Neural progenitor cell (in vitro differentiated cells): ENCODE measurements around the gene C2orf68. TPM values are rescaled to one million over a fixed set of nuclear protein-coding genes. Genes with fewer than 3 reads are reported as not detected.

ENCODE experiments used
- DNase-seq: peaks from one replicate; pipeline ENCODE4 v3.0.0-alpha.2; 2016; ENCODE audit warnings: low spot score
- H2AFZ ChIP-seq: fragments of 200-600 bp; sonication (generic); replicated peaks from 2 replicates; pipeline ENCODE4 v1.6.1; 2016; ENCODE audit warnings: antibody characterized with exemption
- H3F3A ChIP-seq: fragments of 200-600 bp; sonication (generic); 2 replicates; pipeline ENCODE4 v1.6.1; 2016; ENCODE audit warnings: antibody characterized with exemption, low read depth
- H3K27ac ChIP-seq: fragments of 200-600 bp; sonication (generic); 2 replicates; pipeline ENCODE4 v1.5.1; 2016; ENCODE audit warnings: mild to moderate bottlenecking
- H3K27me3 ChIP-seq: fragments of 200-600 bp; sonication (generic); 2 replicates; pipeline ENCODE4 v1.6.1; 2016; ENCODE audit warnings: mild to moderate bottlenecking, moderate library complexity
- H3K36me3 ChIP-seq: fragments of 200-600 bp; sonication (generic); 2 replicates; pipeline ENCODE4 v1.5.1; 2016
- H3K4me1 ChIP-seq: fragments of 200-600 bp; sonication (generic); 2 replicates; pipeline ENCODE4 v1.6.1; 2016; ENCODE audit warnings: mixed run types
- H3K4me2 ChIP-seq: fragments of 200-600 bp; sonication (generic); 2 replicates; pipeline ENCODE4 v1.6.1; 2016
- H3K4me3 ChIP-seq: fragments of 200-600 bp; sonication (generic); 2 replicates; pipeline ENCODE4 v1.5.1; 2016
- H3K79me2 ChIP-seq: fragments of 200-600 bp; sonication (generic); 2 replicates; pipeline ENCODE4 v1.6.1; 2016; ENCODE audit warnings: low read depth
- H3K9ac ChIP-seq: fragments of 200-600 bp; sonication (generic); 2 replicates; pipeline ENCODE4 v1.6.1; 2016
- H3K9me3 ChIP-seq: fragments of 200-600 bp; sonication (generic); 2 replicates; pipeline ENCODE4 v1.5.1; 2016; ENCODE audit warnings: low read depth
- H4K20me1 ChIP-seq: fragments of 200-600 bp; sonication (generic); 2 replicates; pipeline ENCODE4 v1.6.1; 2016; ENCODE audit warnings: low read depth
- H3K27ac Mint-ChIP-seq: 3 replicates; pipeline ENCODE4 v1.8.0; 2021; ENCODE audit warnings: mixed read lengths
- H3K27me3 Mint-ChIP-seq: 2 replicates; pipeline ENCODE4 v1.8.0; 2022; ENCODE audit warnings: low read depth, mild to moderate bottlenecking, inconsistent platforms, moderate library complexity, mixed read lengths; ENCODE audit not compliant: insufficient read depth
- H3K36me3 Mint-ChIP-seq: 3 replicates; pipeline ENCODE4 v1.8.0; 2021; ENCODE audit warnings: mixed read lengths
- H3K4me1 Mint-ChIP-seq: 3 replicates; pipeline ENCODE4 v1.8.0; 2021; ENCODE audit warnings: mixed read lengths
- H3K4me3 Mint-ChIP-seq: 3 replicates; pipeline ENCODE4 v1.8.0; 2021; ENCODE audit warnings: mild to moderate bottlenecking, moderate library complexity, mixed read lengths
- H3K9me3 Mint-ChIP-seq: 3 replicates; pipeline ENCODE4 v1.8.0; 2020; ENCODE audit warnings: mixed read lengths
- EZH2 ChIP-seq: fragments of 200-600 bp; sonication (generic); IDR thresholded peaks from 2 replicates; pipeline ENCODE4 v1.6.1; 2017; ENCODE audit warnings: antibody characterized with exemption, mild to moderate bottlenecking, moderate library complexity
- EZH2phosphoT487 ChIP-seq: fragments of 200-600 bp; sonication (generic); IDR thresholded peaks from 2 replicates; pipeline ENCODE4 v1.6.1; 2017; ENCODE audit warnings: antibody characterized with exemption
- total RNA-seq: library from RNA; depleted of rRNA; stranded (reverse); fragments of >200 nt; gene quantifications from 2 replicates; pipeline ENCODE4 v1.2.3, GENCODE V29; 2015; ENCODE audit warnings: low replicate concordance
- TF ChIP-seq, protein P1 (sequence below): fragments of 200-600 bp; sonication (generic); IDR thresholded peaks from 2 replicates; pipeline ENCODE4 v1.5.1; 2017; ENCODE audit warnings: antibody characterized with exemption, mild to moderate bottlenecking

The C2orf68 gene
- total RNA-seq, 1 donor from 2014 or later = 31.1 TPM

GRCh38 chr2:85646166-85646565, 34.3 kb upstream of the C2orf68 start:
- peaks cover 34% of the 10 kb centered on the region for H3K36me3 Mint-ChIP-seq
- Histone ChIP-seq H3K27me3 (no peaks in the 10 kb centered on the region), H3K9me3 (no peaks in the 10 kb centered on the region), H3K4me3 (no peak overlapping the region), H3K9ac (no peak overlapping the region), H3F3A (no peaks in the 10 kb centered on the region), H3K79me2 (no peaks in the 10 kb centered on the region), H3K4me2 (no peak overlapping the region), H3K4me1 (no peaks in the 10 kb centered on the region), H3K36me3 (peaks cover 5% of the 10 kb centered on the region), H4K20me1 (peaks cover 5% of the 10 kb centered on the region), H2AFZ (no peak overlapping the region), H3K27ac (no peak overlapping the region)
- H3K4me3 Mint-ChIP-seq = no peak overlapping the region
- no peaks in the 10 kb centered on the region for H3K9me3 Mint-ChIP-seq
- peaks cover 2% of the 10 kb centered on the region for H3K27me3 Mint-ChIP-seq
- H3K4me1 Mint-ChIP-seq = no peaks in the 10 kb centered on the region
- no peak for DNase-seq
- H3K27ac Mint-ChIP-seq = no peak overlapping the region
- TF ChIP-seq EZH2phosphoT487 = no peak

GRCh38 chr2:85644909-85645308, 33.0 kb upstream of the C2orf68 start:
- no peaks in the 10 kb centered on the region for H3K4me1 Mint-ChIP-seq
- no peak overlapping the region for H3K4me3 ChIP-seq
- H3K79me2 ChIP-seq = no peaks in the 10 kb centered on the region
- peaks cover 5% of the 10 kb centered on the region for H4K20me1 ChIP-seq
- H3K4me3 Mint-ChIP-seq = no peak overlapping the region
- H3K9me3 ChIP-seq = no peaks in the 10 kb centered on the region
- H3K27ac ChIP-seq = no peak overlapping the region
- DNase-seq = no peak
- H3F3A ChIP-seq = no peaks in the 10 kb centered on the region
- H2AFZ ChIP-seq = no peak overlapping the region
- H3K4me1 ChIP-seq = no peaks in the 10 kb centered on the region
- no peaks in the 10 kb centered on the region for H3K9me3 Mint-ChIP-seq
- no peak overlapping the region for H3K27ac Mint-ChIP-seq
- no peak for TF ChIP-seq EZH2
- TF ChIP-seq EZH2phosphoT487 = no peak
- TF ChIP-seq, protein P1, sequence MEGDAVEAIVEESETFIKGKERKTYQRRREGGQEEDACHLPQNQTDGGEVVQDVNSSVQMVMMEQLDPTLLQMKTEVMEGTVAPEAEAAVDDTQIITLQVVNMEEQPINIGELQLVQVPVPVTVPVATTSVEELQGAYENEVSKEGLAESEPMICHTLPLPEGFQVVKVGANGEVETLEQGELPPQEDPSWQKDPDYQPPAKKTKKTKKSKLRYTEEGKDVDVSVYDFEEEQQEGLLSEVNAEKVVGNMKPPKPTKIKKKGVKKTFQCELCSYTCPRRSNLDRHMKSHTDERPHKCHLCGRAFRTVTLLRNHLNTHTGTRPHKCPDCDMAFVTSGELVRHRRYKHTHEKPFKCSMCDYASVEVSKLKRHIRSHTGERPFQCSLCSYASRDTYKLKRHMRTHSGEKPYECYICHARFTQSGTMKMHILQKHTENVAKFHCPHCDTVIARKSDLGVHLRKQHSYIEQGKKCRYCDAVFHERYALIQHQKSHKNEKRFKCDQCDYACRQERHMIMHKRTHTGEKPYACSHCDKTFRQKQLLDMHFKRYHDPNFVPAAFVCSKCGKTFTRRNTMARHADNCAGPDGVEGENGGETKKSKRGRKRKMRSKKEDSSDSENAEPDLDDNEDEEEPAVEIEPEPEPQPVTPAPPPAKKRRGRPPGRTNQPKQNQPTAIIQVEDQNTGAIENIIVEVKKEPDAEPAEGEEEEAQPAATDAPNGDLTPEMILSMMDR = no peak
- H3K36me3 Mint-ChIP-seq = peaks cover 40% of the 10 kb centered on the region
- no peaks in the 10 kb centered on the region for H3K27me3 Mint-ChIP-seq
- no peaks in the 10 kb centered on the region for H3K27me3 ChIP-seq
- no peak overlapping the region for H3K9ac ChIP-seq
- H3K4me2 ChIP-seq = no peak overlapping the region
- H3K36me3 ChIP-seq = peaks cover 9% of the 10 kb centered on the region

DNA sequence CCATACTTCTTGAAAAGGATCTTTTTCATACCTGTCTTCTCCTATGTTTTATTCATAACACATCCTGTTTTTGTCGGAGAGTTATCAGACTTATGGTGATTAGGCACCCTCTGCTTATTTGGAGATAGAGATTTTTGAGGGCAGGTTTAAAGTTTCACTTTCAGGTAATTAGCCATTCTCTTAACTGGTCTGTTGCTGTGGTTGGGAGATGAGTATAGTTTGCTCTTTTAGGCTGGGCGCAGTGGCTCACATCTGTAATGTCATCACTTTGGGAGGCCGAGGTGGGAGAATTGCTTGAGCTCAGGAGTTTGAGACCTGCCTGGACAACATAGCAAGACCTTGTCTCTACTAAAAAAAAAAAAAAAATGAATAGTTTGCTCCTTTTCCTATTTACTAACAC, 30.9 kb upstream of the C2orf68 start:
- TF ChIP-seq, protein P1 = no peak
- no peak for TF ChIP-seq EZH2phosphoT487
- TF ChIP-seq EZH2 = no peak
- no peaks in the 10 kb centered on the region for H3K27me3 Mint-ChIP-seq
- Histone ChIP-seq H3K27ac (no peak overlapping the region), H3F3A (peaks cover 3% of the 10 kb centered on the region), H2AFZ (no peak overlapping the region), H3K4me1 (no peaks in the 10 kb centered on the region), H3K4me3 (no peak overlapping the region), H3K27me3 (no peaks in the 10 kb centered on the region), H3K9ac (no peak overlapping the region), H4K20me1 (peaks cover 12% of the 10 kb centered on the region), H3K36me3 (peaks cover 22% of the 10 kb centered on the region), H3K79me2 (no peaks in the 10 kb centered on the region), H3K9me3 (no peaks in the 10 kb centered on the region), H3K4me2 (no peak overlapping the region)
- no peak overlapping the region for H3K4me3 Mint-ChIP-seq
- H3K36me3 Mint-ChIP-seq = peaks cover 39% of the 10 kb centered on the region
- H3K27ac Mint-ChIP-seq = no peak overlapping the region
- DNase-seq = no peak
- no peaks in the 10 kb centered on the region for H3K4me1 Mint-ChIP-seq
- no peaks in the 10 kb centered on the region for H3K9me3 Mint-ChIP-seq

- Histone ChIP-seq H3K27ac (no peak overlapping the region), H3K4me2 (no peak overlapping the region), H3K9me3 (no peaks in the 10 kb centered on the region), H3K4me1 (no peaks in the 10 kb centered on the region), H3K79me2 (no peaks in the 10 kb centered on the region), H2AFZ (no peak overlapping the region), H3K9ac (no peak overlapping the region), H3K36me3 (peaks cover 16% of the 10 kb centered on the region), H3K4me3 (no peak overlapping the region), H3F3A (peaks cover 24% of the 10 kb centered on the region), H3K27me3 (no peaks in the 10 kb centered on the region), H4K20me1 (peaks cover 19% of the 10 kb centered on the region)
- no peaks in the 10 kb centered on the region for H3K4me1 Mint-ChIP-seq
- DNase-seq = no peak
- no peak overlapping the region for H3K4me3 Mint-ChIP-seq
- H3K27ac Mint-ChIP-seq = no peak overlapping the region
- peaks cover 48% of the 10 kb centered on the region for H3K36me3 Mint-ChIP-seq
- no peak for TF ChIP-seq EZH2phosphoT487
- TF ChIP-seq, protein P1 = no peak
- no peak for TF ChIP-seq EZH2
- H3K9me3 Mint-ChIP-seq = no peaks in the 10 kb centered on the region
- no peaks in the 10 kb centered on the region for H3K27me3 Mint-ChIP-seq
These were observed 23.8 kb upstream of the C2orf68 start for GRCh38 chr2:85635636-85636035.
